Urothelium cell line (cell line): Measurements from ENCODE around the gene ETNPPL.

Experiments used
- DNase-seq: peaks from one replicate; pipeline ENCODE4 v3.0.0; 2011; ENCODE audit warnings: low spot score, mixed read lengths
- FAIRE-seq: peaks from 2 replicates; lab custom pipeline; 2011; peaks lifted over from hg19 to GRCh38; lab: Jason Lieb, UNC

ETNPPL gene

GRCh38 chr4:108762559-108763225 lies at the start of gene ETNPPL:
Gene ETNPPL (minus strand): TSS chr4:108763053. CDS start chr4:108762898, 155 bp downstream.
- peak; percentile 82 for DNase-seq
- peak; percentile 30 for FAIRE-seq

- DNase-seq (no peak), FAIRE-seq (no peak)
These were observed 48.6 kb upstream of the ETNPPL start for GRCh38 chr4:108811486-108811885.

GRCh38 chr4:108810087-108810486 lies 47.2 kb upstream of the ETNPPL start:
- DNase-seq: no peak
- no peak for FAIRE-seq

GRCh38 chr4:108804648-108805273 lies 41.9 kb upstream of the ETNPPL start:
- FAIRE-seq (no peak), DNase-seq (no peak)

GRCh38 chr4:108799306-108799705 lies 36.5 kb upstream of the ETNPPL start:
- FAIRE-seq (no peak), DNase-seq (no peak)

- no peak for FAIRE-seq
- no peak for DNase-seq
These were observed 33.3 kb upstream of the ETNPPL start for GRCh38 chr4:108796173-108796572.

- DNase-seq: no peak
- no peak for FAIRE-seq
These were observed 32.9 kb upstream of the ETNPPL start for GRCh38 chr4:108795733-108796132.

GRCh38 chr4:108794136-108794535 lies 31.3 kb upstream of the ETNPPL start:
- DNase-seq (peak; percentile 37), FAIRE-seq (no peak)

GRCh38 chr4:108793415-108793814 lies 30.6 kb upstream of the ETNPPL start:
- DNase-seq (no peak), FAIRE-seq (no peak)

- FAIRE-seq (no peak), DNase-seq (no peak)
These were observed 25.9 kb upstream of the ETNPPL start for GRCh38 chr4:108788731-108789130.

- FAIRE-seq (no peak), DNase-seq (no peak)
These were observed 24.9 kb upstream of the ETNPPL start for GRCh38 chr4:108787724-108788123.

GRCh38 chr4:108787106-108787505 lies 24.3 kb upstream of the ETNPPL start:
- no peak for DNase-seq
- no peak for FAIRE-seq

GRCh38 chr4:108786351-108786750 lies 23.5 kb upstream of the ETNPPL start:
- FAIRE-seq (no peak), DNase-seq (no peak)

- FAIRE-seq (no peak), DNase-seq (no peak)
These were observed 21.0 kb upstream of the ETNPPL start for GRCh38 chr4:108783665-108784463.

GRCh38 chr4:108779958-108780357 lies 17.1 kb upstream of the ETNPPL start:
- FAIRE-seq: no peak
- no peak for DNase-seq

- DNase-seq (no peak), FAIRE-seq (no peak)
These were observed 14.5 kb upstream of the ETNPPL start for GRCh38 chr4:108777388-108777787.

- FAIRE-seq (no peak), DNase-seq (no peak)
These were observed 13.1 kb upstream of the ETNPPL start for GRCh38 chr4:108775921-108776320.

GRCh38 chr4:108774809-108775530 lies 12.1 kb upstream of the ETNPPL start:
- FAIRE-seq (no peak), DNase-seq (no peak)

- FAIRE-seq (no peak), DNase-seq (no peak)
These were observed 9.5 kb upstream of the ETNPPL start for GRCh38 chr4:108772402-108772801.

- no peak for DNase-seq
- no peak for FAIRE-seq
These were observed 3.2 kb upstream of the ETNPPL start for GRCh38 chr4:108766058-108766457.

- FAIRE-seq: no peak
- no peak for DNase-seq
These were observed 1.1 kb upstream of the ETNPPL start for GRCh38 chr4:108763986-108764385.
